Osteoblast (primary cell): ENCODE results near the gene ATP11A. TPM values are rescaled to one million over a fixed set of nuclear protein-coding genes. Genes with fewer than 3 reads are reported as not detected.

Experiments
- DNase-seq: peaks from one replicate; pipeline ENCODE4 v3.0.0; 2011; ENCODE audit warnings: low spot score, mixed read lengths; ENCODE audit not compliant: insufficient read length; ENCODE audit errors: missing footprints
- H2AFZ ChIP-seq: 2 replicates; pipeline ENCODE4 v1.6.0; 2011; ENCODE audit warnings: mild to moderate bottlenecking, low read length
- H3K27ac ChIP-seq: 2 replicates; pipeline ENCODE4 v1.5.1; 2011; ENCODE audit warnings: mild to moderate bottlenecking, low read depth, low read length, moderate library complexity
- H3K27me3 ChIP-seq: 2 replicates; pipeline ENCODE4 v1.6.0; 2012; ENCODE audit warnings: mild to moderate bottlenecking, control low read depth, inconsistent platforms, low read length, moderate library complexity; ENCODE audit not compliant: insufficient read depth
- H3K36me3 ChIP-seq: 2 replicates; pipeline ENCODE4 v1.5.1; 2011; ENCODE audit warnings: mild to moderate bottlenecking, low read length, control low read depth, moderate library complexity; ENCODE audit not compliant: insufficient read depth
- H3K4me1 ChIP-seq: 2 replicates; pipeline ENCODE4 v1.5.1; 2011; ENCODE audit warnings: mild to moderate bottlenecking, low read length, control low read depth, moderate library complexity; ENCODE audit not compliant: insufficient read depth
- H3K4me2 ChIP-seq: 2 replicates; pipeline ENCODE4 v1.6.0; 2011; ENCODE audit warnings: mild to moderate bottlenecking, low read length; ENCODE audit not compliant: insufficient read depth
- H3K4me3 ChIP-seq: fragments of 200-600 bp; sonication (generic); 3 replicates; pipeline ENCODE4 v1.5.1; 2012; ENCODE audit warnings: mild to moderate bottlenecking, low read length, inconsistent platforms; ENCODE audit not compliant: insufficient read depth
- H3K79me2 ChIP-seq: 2 replicates; pipeline ENCODE4 v1.6.0; 2012; ENCODE audit warnings: mild to moderate bottlenecking, low read length, control low read depth, inconsistent platforms; ENCODE audit not compliant: insufficient read depth
- H3K9me3 ChIP-seq: 2 replicates; pipeline ENCODE4 v1.5.1; 2011; ENCODE audit warnings: low read depth, low read length, control low read depth
- H4K20me1 ChIP-seq: 2 replicates; pipeline ENCODE4 v1.6.0; 2012; ENCODE audit warnings: mild to moderate bottlenecking, low read length, control low read depth; ENCODE audit not compliant: insufficient read depth
- CTCF ChIP-seq: IDR thresholded peaks from 2 replicates; pipeline ENCODE4 v1.5.1; 2011; ENCODE audit warnings: mild to moderate bottlenecking, low read depth, low read length, moderate library complexity; ENCODE audit errors: extremely low read depth
- total RNA-seq: library from RNA; depleted of rRNA; stranded (reverse); fragments of >200 nt; gene quantifications from 2 replicates; pipeline ENCODE4 v1.2.3, GENCODE V29; 2012

The ATP11A gene
- total RNA-seq, 1 donor, result 7.6 TPM

GRCh38 chr13:112773601-112774447 lies 84.0 kb downstream of the ATP11A start:
- no peak overlapping the region for H2AFZ ChIP-seq
- no peaks in the 10 kb centered on the region for H3K4me1 ChIP-seq
- DNase-seq, result peak; percentile 50
- no peaks in the 10 kb centered on the region for H3K79me2 ChIP-seq
- no peak overlapping the region for H3K27ac ChIP-seq
- no peak overlapping the region for H3K4me2 ChIP-seq
- peaks cover 7% of the 10 kb centered on the region for H4K20me1 ChIP-seq
- no peaks in the 10 kb centered on the region for H3K9me3 ChIP-seq
- no peak overlapping the region for H3K4me3 ChIP-seq
- no peak for TF ChIP-seq CTCF
- no peaks in the 10 kb centered on the region for H3K36me3 ChIP-seq
- no peaks in the 10 kb centered on the region for H3K27me3 ChIP-seq

GRCh38 chr13:112774448-112774792 lies 84.6 kb downstream of the ATP11A start:
- Histone ChIP-seq H3K27ac (no peak overlapping the region), H3K9me3 (no peaks in the 10 kb centered on the region), H2AFZ (no peak overlapping the region), H3K4me3 (no peak overlapping the region), H3K4me2 (no peak overlapping the region), H3K4me1 (no peaks in the 10 kb centered on the region), H3K36me3 (no peaks in the 10 kb centered on the region), H3K79me2 (no peaks in the 10 kb centered on the region), H4K20me1 (peaks cover 7% of the 10 kb centered on the region), H3K27me3 (no peaks in the 10 kb centered on the region)
- DNase-seq, result peak; percentile 68
- TF ChIP-seq CTCF, result no peak

- peaks cover 4% of the 10 kb centered on the region for H4K20me1 ChIP-seq
- no peak overlapping the region for H3K27ac ChIP-seq
- H3K27me3 ChIP-seq, result no peaks in the 10 kb centered on the region
- peak; percentile 73 for DNase-seq
- no peaks in the 10 kb centered on the region for H3K36me3 ChIP-seq
- H3K79me2 ChIP-seq, result no peaks in the 10 kb centered on the region
- no peak overlapping the region for H2AFZ ChIP-seq
- H3K9me3 ChIP-seq, result no peaks in the 10 kb centered on the region
- no peak overlapping the region for H3K4me2 ChIP-seq
- no peaks in the 10 kb centered on the region for H3K4me1 ChIP-seq
- no peak for TF ChIP-seq CTCF
- no peak overlapping the region for H3K4me3 ChIP-seq
These were observed 85.2 kb downstream of the ATP11A start for GRCh38 chr13:112774829-112775565.

- Histone ChIP-seq H4K20me1 (no peaks in the 10 kb centered on the region), H3K4me3 (no peak overlapping the region), H3K36me3 (no peaks in the 10 kb centered on the region), H2AFZ (no peak overlapping the region), H3K4me2 (no peak overlapping the region), H3K79me2 (no peaks in the 10 kb centered on the region), H3K27me3 (no peaks in the 10 kb centered on the region), H3K9me3 (no peaks in the 10 kb centered on the region), H3K27ac (no peak overlapping the region), H3K4me1 (no peaks in the 10 kb centered on the region)
- TF ChIP-seq CTCF, result no peak
- DNase-seq, result peak; percentile 81
These were observed 86.0 kb downstream of the ATP11A start for GRCh38 chr13:112775791-112776279.
